ENCODE results near the gene OXNAD1.

DNA sequence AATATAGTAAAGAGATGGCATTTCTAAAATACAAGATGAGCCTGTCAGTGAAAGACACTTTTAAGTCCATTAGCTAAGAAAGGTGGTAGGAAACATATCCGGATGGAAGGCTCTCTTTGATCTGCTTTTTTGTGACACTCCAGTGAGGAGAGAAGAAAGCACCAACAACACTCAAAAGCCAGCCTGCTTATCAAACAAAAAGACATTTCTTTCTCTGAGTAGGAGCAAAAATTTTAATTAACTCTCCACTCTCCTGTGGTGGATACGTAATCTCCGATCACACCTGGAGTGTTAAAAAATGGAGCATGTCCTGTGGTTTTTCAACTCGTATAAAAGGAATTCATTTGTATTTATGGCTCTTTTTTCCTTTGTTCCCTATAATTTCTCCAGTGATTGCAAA, 65.3 kb downstream of the OXNAD1 start:
- TF ChIP-seq, protein P1, sequence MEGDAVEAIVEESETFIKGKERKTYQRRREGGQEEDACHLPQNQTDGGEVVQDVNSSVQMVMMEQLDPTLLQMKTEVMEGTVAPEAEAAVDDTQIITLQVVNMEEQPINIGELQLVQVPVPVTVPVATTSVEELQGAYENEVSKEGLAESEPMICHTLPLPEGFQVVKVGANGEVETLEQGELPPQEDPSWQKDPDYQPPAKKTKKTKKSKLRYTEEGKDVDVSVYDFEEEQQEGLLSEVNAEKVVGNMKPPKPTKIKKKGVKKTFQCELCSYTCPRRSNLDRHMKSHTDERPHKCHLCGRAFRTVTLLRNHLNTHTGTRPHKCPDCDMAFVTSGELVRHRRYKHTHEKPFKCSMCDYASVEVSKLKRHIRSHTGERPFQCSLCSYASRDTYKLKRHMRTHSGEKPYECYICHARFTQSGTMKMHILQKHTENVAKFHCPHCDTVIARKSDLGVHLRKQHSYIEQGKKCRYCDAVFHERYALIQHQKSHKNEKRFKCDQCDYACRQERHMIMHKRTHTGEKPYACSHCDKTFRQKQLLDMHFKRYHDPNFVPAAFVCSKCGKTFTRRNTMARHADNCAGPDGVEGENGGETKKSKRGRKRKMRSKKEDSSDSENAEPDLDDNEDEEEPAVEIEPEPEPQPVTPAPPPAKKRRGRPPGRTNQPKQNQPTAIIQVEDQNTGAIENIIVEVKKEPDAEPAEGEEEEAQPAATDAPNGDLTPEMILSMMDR (IDR thresholded peaks at IDR 0.05): no peak
- TF ChIP-seq POLR2A (IDR thresholded peaks at IDR 0.05): no peak

All from body of pancreas (tissue), 4 donors.